Ishikawa (cell line): Measurements from ENCODE around the gene GRK3.

ENCODE experiments used
- CREB1 ChIP-seq: IDR thresholded peaks from 2 replicates; pipeline ENCODE4 v1.6.1; 2012; ENCODE audit warnings: low read depth
- EGR1 ChIP-seq: IDR thresholded peaks from 2 replicates; pipeline ENCODE4 v1.6.1; 2012
- EP300 ChIP-seq: IDR thresholded peaks from 2 replicates; pipeline ENCODE4 v1.6.1; 2012; ENCODE audit warnings: borderline replicate concordance
- FOXM1 ChIP-seq: IDR thresholded peaks from 2 replicates; pipeline ENCODE4 v1.6.1; 2012; ENCODE audit warnings: low read depth, borderline replicate concordance
- MAX ChIP-seq: IDR thresholded peaks from 2 replicates; pipeline ENCODE4 v1.6.1; 2012
- NFIC ChIP-seq: IDR thresholded peaks from 2 replicates; pipeline ENCODE4 v1.6.1; 2012
- REST ChIP-seq: IDR thresholded peaks from 2 replicates; pipeline ENCODE4 v1.6.1; 2012; ENCODE audit warnings: low read depth, mild to moderate bottlenecking
- TAF1 ChIP-seq: IDR thresholded peaks from 2 replicates; pipeline ENCODE4 v1.6.1; 2012; ENCODE audit warnings: low read depth, mild to moderate bottlenecking
- TCF12 ChIP-seq: IDR thresholded peaks from 2 replicates; pipeline ENCODE4 v1.6.1; 2012; ENCODE audit warnings: low read depth
- TEAD4 ChIP-seq: IDR thresholded peaks from 2 replicates; pipeline ENCODE4 v1.6.1; 2012
- USF1 ChIP-seq: IDR thresholded peaks from 2 replicates; pipeline ENCODE4 v1.6.1; 2012
- YY1 ChIP-seq: IDR thresholded peaks from 2 replicates; pipeline ENCODE4 v1.6.1; 2012; ENCODE audit warnings: low read depth
- ZBTB7A ChIP-seq: IDR thresholded peaks from 2 replicates; pipeline ENCODE4 v1.6.1; 2012; ENCODE audit warnings: low read depth

The GRK3 gene

GRCh38 chr22:25540166-25540907, 24.1 kb upstream of the GRK3 start:
- TF ChIP-seq FOXM1, result no peak
- TF ChIP-seq ZBTB7A, result no peak
- TF ChIP-seq REST, result no peak

GRCh38 chr22:25540908-25541660, 23.4 kb upstream of the GRK3 start:
- no peak for TF ChIP-seq MAX
- TF ChIP-seq USF1, result peak; percentile 64

- TF ChIP-seq ZBTB7A (no peak), YY1 (no peak), TAF1 (no peak), MAX (no peak), TCF12 (no peak), USF1 (no peak), EGR1 (no peak), TEAD4 (no peak), REST (no peak), EP300 (no peak)
These were observed 22.3 kb upstream of the GRK3 start for GRCh38 chr22:25542191-25542590.

GRCh38 chr22:25542720-25543402, 21.6 kb upstream of the GRK3 start:
- TF ChIP-seq REST (no peak), FOXM1 (no peak), USF1 (no peak), NFIC (no peak)

- TF ChIP-seq TAF1 (no peak), REST (no peak), TEAD4 (no peak), YY1 (no peak), ZBTB7A (no peak), FOXM1 (no peak), EP300 (no peak), USF1 (no peak), TCF12 (no peak), CREB1 (no peak), EGR1 (no peak), NFIC (no peak), MAX (no peak)
These were observed 19.3 kb upstream of the GRK3 start for GRCh38 chr22:25545146-25545545.
